ENCODE measurements around the gene TBATA. TPM values are rescaled to one million over a fixed set of nuclear protein-coding genes. Genes with fewer than 3 reads are reported as not detected.

The TBATA gene
- total RNA-seq, 2 donors from 2014 or later, result not detected

DNA sequence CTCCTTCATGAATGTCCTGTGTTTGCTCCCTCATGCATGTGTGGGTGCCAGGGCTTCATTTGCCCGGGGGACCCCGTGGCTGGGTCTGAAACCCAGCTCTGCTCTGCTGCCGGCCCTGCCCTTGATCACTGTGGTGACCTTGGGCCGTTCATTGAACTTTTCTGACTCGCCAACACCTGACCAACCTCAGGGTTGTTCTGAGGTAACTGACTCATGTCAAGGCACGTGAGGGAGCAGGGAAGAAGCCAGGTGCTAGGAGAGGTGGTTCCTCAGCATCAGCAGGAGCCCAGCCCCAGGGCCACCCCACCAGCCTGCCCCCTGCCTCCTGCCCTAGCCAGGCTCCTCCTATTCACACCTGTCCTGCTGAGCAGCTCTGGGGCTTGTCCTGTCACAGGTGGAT lies 47.9 kb downstream of the TBATA start:
- H3K36me3 Mint-ChIP-seq (ENCODE audit: low read depth), result no peaks in the 10 kb centered on the region
- H3K9ac ChIP-seq (ENCODE audit: extremely low read depth, low read length, poor library complexity, severe bottlenecking), result no peak overlapping the region
- TF ChIP-seq, protein P1, sequence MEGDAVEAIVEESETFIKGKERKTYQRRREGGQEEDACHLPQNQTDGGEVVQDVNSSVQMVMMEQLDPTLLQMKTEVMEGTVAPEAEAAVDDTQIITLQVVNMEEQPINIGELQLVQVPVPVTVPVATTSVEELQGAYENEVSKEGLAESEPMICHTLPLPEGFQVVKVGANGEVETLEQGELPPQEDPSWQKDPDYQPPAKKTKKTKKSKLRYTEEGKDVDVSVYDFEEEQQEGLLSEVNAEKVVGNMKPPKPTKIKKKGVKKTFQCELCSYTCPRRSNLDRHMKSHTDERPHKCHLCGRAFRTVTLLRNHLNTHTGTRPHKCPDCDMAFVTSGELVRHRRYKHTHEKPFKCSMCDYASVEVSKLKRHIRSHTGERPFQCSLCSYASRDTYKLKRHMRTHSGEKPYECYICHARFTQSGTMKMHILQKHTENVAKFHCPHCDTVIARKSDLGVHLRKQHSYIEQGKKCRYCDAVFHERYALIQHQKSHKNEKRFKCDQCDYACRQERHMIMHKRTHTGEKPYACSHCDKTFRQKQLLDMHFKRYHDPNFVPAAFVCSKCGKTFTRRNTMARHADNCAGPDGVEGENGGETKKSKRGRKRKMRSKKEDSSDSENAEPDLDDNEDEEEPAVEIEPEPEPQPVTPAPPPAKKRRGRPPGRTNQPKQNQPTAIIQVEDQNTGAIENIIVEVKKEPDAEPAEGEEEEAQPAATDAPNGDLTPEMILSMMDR (conservative IDR thresholded peaks at IDR 0.05), result no peak
- H3K9me3 Mint-ChIP-seq, result no peaks in the 10 kb centered on the region
- no peak overlapping the region for H3K4me3 ChIP-seq (ENCODE audit: low read length)
- H3K27me3 ChIP-seq (ENCODE audit: control insufficient read depth, insufficient read depth, low read length, poor library complexity, severe bottlenecking), result no peaks in the 10 kb centered on the region
- H3K4me1 ChIP-seq (ENCODE audit: control insufficient read depth, insufficient read depth, low read length), result no peaks in the 10 kb centered on the region
- H3K36me3 ChIP-seq (ENCODE audit: control insufficient read depth, insufficient read depth, low read length), result no peaks in the 10 kb centered on the region
- H3K27ac Mint-ChIP-seq, result no peak overlapping the region
- no peak overlapping the region for H3K4me3 Mint-ChIP-seq
- no peaks in the 10 kb centered on the region for H3K9me3 ChIP-seq (ENCODE audit: control insufficient read depth, low read length)
- no peak overlapping the region for H3K27ac ChIP-seq (ENCODE audit: low read depth, low read length)
- no peaks in the 10 kb centered on the region for H3K27me3 Mint-ChIP-seq (ENCODE audit: insufficient read depth)
- H3K4me1 Mint-ChIP-seq, result no peaks in the 10 kb centered on the region
- no peak for DNase-seq
- 91 to 100% methylated on average over 2 to 6 of the region's 6 CpGs for WGBS, 2 experiments (ENCODE audit: insufficient coverage in 1 of 2, insufficient read length in 1 of 2)

DNA sequence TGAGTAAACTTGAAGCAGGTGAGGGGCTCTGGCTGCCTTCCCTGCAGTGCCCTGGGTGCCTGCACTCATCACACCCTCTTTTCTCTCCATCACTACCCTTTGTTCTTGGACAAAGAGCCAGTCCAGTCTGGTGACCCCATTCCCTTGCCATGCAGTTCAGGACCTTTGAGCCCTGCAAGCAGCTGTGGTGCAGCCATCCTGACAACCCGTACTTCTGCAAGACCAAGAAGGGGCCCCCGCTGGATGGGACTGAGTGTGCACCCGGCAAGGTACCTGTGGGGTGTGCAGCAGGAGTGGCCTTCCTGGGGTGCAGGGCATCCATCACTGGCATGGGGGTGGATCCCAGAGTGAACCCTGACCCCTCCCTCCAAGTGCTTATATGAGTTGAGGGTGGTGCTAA lies 48.7 kb downstream of the TBATA start:
- Mint-ChIP-seq H3K27me3 (ENCODE audit: insufficient read depth) (no peaks in the 10 kb centered on the region), H3K27ac (no peak overlapping the region), H3K36me3 (ENCODE audit: low read depth) (no peaks in the 10 kb centered on the region), H3K9me3 (no peaks in the 10 kb centered on the region), H3K4me3 (no peak overlapping the region), H3K4me1 (no peaks in the 10 kb centered on the region)
- no peak for DNase-seq
- H3K27ac ChIP-seq (ENCODE audit: low read depth, low read length), result no peak overlapping the region
- no peaks in the 10 kb centered on the region for H3K36me3 ChIP-seq (ENCODE audit: control insufficient read depth, insufficient read depth, low read length)
- H3K9me3 ChIP-seq (ENCODE audit: control insufficient read depth, low read length), result no peaks in the 10 kb centered on the region
- TF ChIP-seq, protein P1 (conservative IDR thresholded peaks at IDR 0.05), result no peak
- H3K27me3 ChIP-seq (ENCODE audit: control insufficient read depth, insufficient read depth, low read length, poor library complexity, severe bottlenecking), result no peaks in the 10 kb centered on the region
- H3K4me1 ChIP-seq (ENCODE audit: control insufficient read depth, insufficient read depth, low read length), result no peaks in the 10 kb centered on the region
- H3K4me3 ChIP-seq (ENCODE audit: low read length), result no peak overlapping the region
- 83 to 92% methylated on average over 2 to 3 of the region's 3 CpGs for WGBS, 2 experiments (ENCODE audit: insufficient coverage in 1 of 2, insufficient read length in 1 of 2)
- H3K9ac ChIP-seq (ENCODE audit: extremely low read depth, low read length, poor library complexity, severe bottlenecking), result no peak overlapping the region

DNA sequence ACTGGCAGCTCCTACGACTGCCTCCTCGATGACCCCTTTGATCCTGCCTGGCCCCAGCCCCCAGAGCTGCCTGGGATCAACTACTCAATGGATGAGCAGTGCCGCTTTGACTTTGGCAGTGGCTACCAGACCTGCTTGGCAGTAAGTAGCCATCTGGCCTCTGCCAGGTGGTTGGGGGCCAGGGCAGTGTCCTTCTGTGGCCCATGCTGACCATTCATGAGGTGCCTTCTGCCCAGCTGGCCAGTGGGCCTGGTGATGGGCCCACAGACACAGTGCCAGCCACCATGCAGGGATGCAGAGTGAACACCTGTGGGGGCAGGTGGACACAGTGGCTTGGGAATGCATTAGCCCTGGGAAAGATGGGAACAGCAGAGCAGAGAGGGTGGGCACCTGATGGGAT lies 50.0 kb downstream of the TBATA start:
- H3K27me3 ChIP-seq (ENCODE audit: control insufficient read depth, insufficient read depth, low read length, poor library complexity, severe bottlenecking), result no peaks in the 10 kb centered on the region
- WGBS, 2 experiments (ENCODE audit: insufficient coverage in 1 of 2, insufficient read length in 1 of 2), result 86 to 90% methylated on average over 3 of the region's 3 CpGs
- TF ChIP-seq, protein P1 (conservative IDR thresholded peaks at IDR 0.05), result no peak
- Mint-ChIP-seq H3K4me1 (no peaks in the 10 kb centered on the region), H3K27me3 (ENCODE audit: insufficient read depth) (no peaks in the 10 kb centered on the region), H3K9me3 (no peaks in the 10 kb centered on the region), H3K4me3 (no peak overlapping the region), H3K27ac (no peak overlapping the region), H3K36me3 (ENCODE audit: low read depth) (no peaks in the 10 kb centered on the region)
- H3K4me3 ChIP-seq (ENCODE audit: low read length), result no peak overlapping the region
- H3K9ac ChIP-seq (ENCODE audit: extremely low read depth, low read length, poor library complexity, severe bottlenecking), result no peak overlapping the region
- no peaks in the 10 kb centered on the region for H3K9me3 ChIP-seq (ENCODE audit: control insufficient read depth, low read length)
- no peaks in the 10 kb centered on the region for H3K4me1 ChIP-seq (ENCODE audit: control insufficient read depth, insufficient read depth, low read length)
- DNase-seq, result no peak
- no peaks in the 10 kb centered on the region for H3K36me3 ChIP-seq (ENCODE audit: control insufficient read depth, insufficient read depth, low read length)
- no peak overlapping the region for H3K27ac ChIP-seq (ENCODE audit: low read depth, low read length)
